Fibroblast of upper back skin (primary cell): Measurements from ENCODE around the gene PCDH19.

Experiments used
- DNase-seq: peaks from one replicate; pipeline ENCODE4 v3.0.0-alpha.2; 2013

PCDH19 gene

GRCh38 chrX:100395781-100396180 lies 14.3 kb downstream of the PCDH19 start:
- no peak for DNase-seq

- DNase-seq = peak; percentile 54
Observed at GRCh38 chrX:100381619-100382018, 28.5 kb downstream of the PCDH19 start.

- peak; percentile 44 for DNase-seq
Observed at GRCh38 chrX:100379388-100379986, 30.6 kb downstream of the PCDH19 start.

GRCh38 chrX:100377826-100378225 lies 32.2 kb downstream of the PCDH19 start:
- DNase-seq = no peak

GRCh38 chrX:100376576-100376975 lies 33.5 kb downstream of the PCDH19 start:
- peak; percentile 86 for DNase-seq

GRCh38 chrX:100373673-100374072 lies 36.4 kb downstream of the PCDH19 start:
- no peak for DNase-seq

- peak; percentile 18 for DNase-seq
Observed at GRCh38 chrX:100368167-100368566, 41.9 kb downstream of the PCDH19 start.

GRCh38 chrX:100363896-100364295 lies 46.2 kb downstream of the PCDH19 start:
- DNase-seq = peak; percentile 16

- no peak for DNase-seq
Observed at GRCh38 chrX:100358766-100359165, 51.3 kb downstream of the PCDH19 start.

GRCh38 chrX:100356351-100356896 lies 53.6 kb downstream of the PCDH19 start:
- no peak for DNase-seq

GRCh38 chrX:100355680-100356079 lies 54.4 kb downstream of the PCDH19 start:
- no peak for DNase-seq

GRCh38 chrX:100353326-100353725 lies 56.7 kb downstream of the PCDH19 start:
- no peak for DNase-seq

- no peak for DNase-seq
Observed at GRCh38 chrX:100350704-100351489, 59.2 kb downstream of the PCDH19 start.

GRCh38 chrX:100349391-100349790 lies 60.7 kb downstream of the PCDH19 start:
- no peak for DNase-seq

GRCh38 chrX:100341142-100341510 lies 68.9 kb downstream of the PCDH19 start:
- DNase-seq = peak; percentile 26

GRCh38 chrX:100340491-100341141 lies 69.5 kb downstream of the PCDH19 start:
- no peak for DNase-seq

GRCh38 chrX:100328351-100328750 lies 81.7 kb downstream of the PCDH19 start:
- DNase-seq = no peak

- DNase-seq = no peak
Observed at GRCh38 chrX:100319716-100320115, 90.4 kb downstream of the PCDH19 start.

GRCh38 chrX:100316987-100317386 lies 93.1 kb downstream of the PCDH19 start:
- DNase-seq = peak; percentile 69

- DNase-seq = peak; percentile 44
Observed at GRCh38 chrX:100315566-100315965, 94.5 kb downstream of the PCDH19 start.

GRCh38 chrX:100299559-100299958 lies 110.5 kb downstream of the PCDH19 start:
- DNase-seq = no peak

GRCh38 chrX:100297728-100298127 lies 112.3 kb downstream of the PCDH19 start:
- no peak for DNase-seq

GRCh38 chrX:100296183-100296753 lies 113.8 kb downstream of the PCDH19 start:
- no peak for DNase-seq
